Measurements from ENCODE around the gene TSNAXIP1. TPM values are rescaled to one million over a fixed set of nuclear protein-coding genes. Genes with fewer than 3 reads are reported as not detected.

The TSNAXIP1 gene
- total and polyA plus RNA-seq, 9 of the 15 experiments (the other 6 are each of a cell fraction or from before 2014, with no cell fraction given): 0.03 to 0.24 (median 0.11) TPM; not detected in 4

DNA sequence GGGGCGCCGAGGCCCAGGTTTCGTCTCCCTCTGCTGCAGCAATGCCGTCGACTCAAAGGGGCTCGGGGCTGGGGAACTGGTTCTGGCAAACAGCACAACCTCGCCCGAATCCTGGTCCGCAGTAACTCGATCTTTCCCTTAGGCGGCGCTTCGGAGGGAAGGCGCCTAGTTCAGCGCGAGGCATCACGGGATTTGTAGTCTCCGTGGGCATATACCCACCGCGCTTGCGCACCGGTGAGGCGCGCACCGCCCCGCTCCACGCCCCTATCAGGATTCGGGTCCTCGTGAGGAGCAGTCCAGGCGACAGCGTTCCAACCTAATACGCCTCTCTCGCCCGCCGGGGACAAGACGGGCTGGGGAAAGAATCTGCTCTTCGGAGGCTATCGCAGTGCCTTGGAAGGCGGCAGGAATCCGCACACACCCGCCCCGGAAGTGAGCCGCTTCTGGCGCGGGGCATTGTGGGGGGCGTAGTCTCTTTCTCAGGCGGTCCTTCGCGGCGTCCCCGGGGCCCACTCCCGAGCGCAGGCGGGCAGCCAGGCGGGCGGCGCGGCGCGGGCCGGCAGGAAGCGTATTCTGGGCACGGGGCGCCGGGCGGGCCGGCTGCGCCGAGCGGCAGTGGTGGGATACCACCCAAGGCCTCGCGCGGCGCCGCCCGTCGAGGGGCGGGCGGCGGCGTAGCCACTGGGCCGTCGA lies 35.3 kb downstream of the TSNAXIP1 start, which contains the start of gene THAP11 (continued):
- TF ChIP-seq, protein P1, sequence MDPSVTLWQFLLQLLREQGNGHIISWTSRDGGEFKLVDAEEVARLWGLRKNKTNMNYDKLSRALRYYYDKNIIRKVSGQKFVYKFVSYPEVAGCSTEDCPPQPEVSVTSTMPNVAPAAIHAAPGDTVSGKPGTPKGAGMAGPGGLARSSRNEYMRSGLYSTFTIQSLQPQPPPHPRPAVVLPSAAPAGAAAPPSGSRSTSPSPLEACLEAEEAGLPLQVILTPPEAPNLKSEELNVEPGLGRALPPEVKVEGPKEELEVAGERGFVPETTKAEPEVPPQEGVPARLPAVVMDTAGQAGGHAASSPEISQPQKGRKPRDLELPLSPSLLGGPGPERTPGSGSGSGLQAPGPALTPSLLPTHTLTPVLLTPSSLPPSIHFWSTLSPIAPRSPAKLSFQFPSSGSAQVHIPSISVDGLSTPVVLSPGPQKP (CRISPR knock-in tag; IDR thresholded peaks at IDR 0.05): no peak
- TF ChIP-seq TAF7 (tag; IDR thresholded peaks at IDR 0.05) (no peak), RB1 (IDR thresholded peaks at IDR 0.05; ENCODE audit: low read depth) (peak; percentile 71), ZNF12 (CRISPR knock-in tag; IDR thresholded peaks at IDR 0.05) (no peak), XRCC3 (IDR thresholded peaks at IDR 0.05) (no peak), ZNF3 (CRISPR knock-in tag; IDR thresholded peaks at IDR 0.05) (no peak), RUNX1 (IDR thresholded peaks at IDR 0.05; ENCODE audit: low read depth) (no peak), BHLHE40 (IDR thresholded peaks at IDR 0.05; ENCODE audit: low read length) (no peak), ZNF407 (IDR thresholded peaks at IDR 0.05; ENCODE audit: low read depth) (no peak), ARID4B (CRISPR knock-in tag; IDR thresholded peaks at IDR 0.05) (peak; percentile 68; the same call in 1 of the 2 replicates)
- TF ChIP-seq, protein P2, sequence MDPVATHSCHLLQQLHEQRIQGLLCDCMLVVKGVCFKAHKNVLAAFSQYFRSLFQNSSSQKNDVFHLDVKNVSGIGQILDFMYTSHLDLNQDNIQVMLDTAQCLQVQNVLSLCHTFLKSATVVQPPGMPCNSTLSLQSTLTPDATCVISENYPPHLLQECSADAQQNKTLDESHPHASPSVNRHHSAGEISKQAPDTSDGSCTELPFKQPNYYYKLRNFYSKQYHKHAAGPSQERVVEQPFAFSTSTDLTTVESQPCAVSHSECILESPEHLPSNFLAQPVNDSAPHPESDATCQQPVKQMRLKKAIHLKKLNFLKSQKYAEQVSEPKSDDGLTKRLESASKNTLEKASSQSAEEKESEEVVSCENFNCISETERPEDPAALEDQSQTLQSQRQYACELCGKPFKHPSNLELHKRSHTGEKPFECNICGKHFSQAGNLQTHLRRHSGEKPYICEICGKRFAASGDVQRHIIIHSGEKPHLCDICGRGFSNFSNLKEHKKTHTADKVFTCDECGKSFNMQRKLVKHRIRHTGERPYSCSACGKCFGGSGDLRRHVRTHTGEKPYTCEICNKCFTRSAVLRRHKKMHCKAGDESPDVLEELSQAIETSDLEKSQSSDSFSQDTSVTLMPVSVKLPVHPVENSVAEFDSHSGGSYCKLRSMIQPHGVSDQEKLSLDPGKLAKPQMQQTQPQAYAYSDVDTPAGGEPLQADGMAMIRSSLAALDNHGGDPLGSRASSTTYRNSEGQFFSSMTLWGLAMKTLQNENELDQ (CRISPR knock-in tag; IDR thresholded peaks at IDR 0.05; ENCODE audit: borderline replicate concordance): no peak

Data from K562 (cell line).